Peyer's patch (tissue), 4 donors: ENCODE data around the gene HSD11B2. TPM values are rescaled to one million over a fixed set of nuclear protein-coding genes. Genes with fewer than 3 reads are reported as not detected.

Source experiments
- DNase-seq, 3 donors: peaks; one replicate each; pipeline ENCODE4 v3.0.0-alpha.2; 2017 to 2019
- H3K27ac ChIP-seq, 4 donors: fragments of 200-600 bp; sonication (generic); one replicate each; pipeline ENCODE4 v1.5.1; 2016 to 2019
- H3K27me3 ChIP-seq, 2 donors: fragments of 200-600 bp; sonication (generic); one replicate each; pipeline ENCODE4 v1.5.1; 2019
- H3K36me3 ChIP-seq, 3 donors: fragments of 200-600 bp; sonication (generic); one replicate each; pipeline ENCODE4 v1.5.1; 2016 to 2019
- H3K4me1 ChIP-seq, 4 donors: fragments of 200-600 bp; sonication (generic); one replicate each; pipeline ENCODE4 v1.5.1; 2016 to 2019
- H3K4me3 ChIP-seq, 4 donors: fragments of 200-600 bp; sonication (generic); 1 replicate in 3 of 4; 2 replicates in 1 of 4; pipeline ENCODE4 v1.5.1; 2016 to 2019; ENCODE audit warnings: mild to moderate bottlenecking in 1 of 4
- H3K9me3 ChIP-seq, 4 donors: fragments of 200-600 bp; sonication (generic); one replicate each; pipeline ENCODE4 v1.5.1; 2016 to 2019; ENCODE audit warnings: mild to moderate bottlenecking in 1 of 4
- CTCF ChIP-seq, 6 experiments: fragments of 450-650 bp in 4 of 6; fragments of 200-600 bp in 2 of 6; sonication (generic) in 1 of 6; IDR thresholded peaks; one replicate each; pipeline ENCODE4 v1.5.1; 2017 to 2019; ENCODE audit warnings: antibody characterized with exemption in 6 of 6, mild to moderate bottlenecking in 3 of 6, moderate library complexity in 1 of 6
- POLR2A ChIP-seq, 2 donors: fragments of 450-650 bp; IDR thresholded peaks; one replicate each; pipeline ENCODE4 v1.5.1; 2017; ENCODE audit warnings: antibody characterized with exemption in 2 of 2, mild to moderate bottlenecking in 2 of 2, moderate library complexity in 2 of 2
- total RNA-seq, 4 donors: library from RNA; depleted of rRNA; stranded (reverse); fragments of >200 nt; gene quantifications; one replicate each; pipeline ENCODE4 v1.1.0, GENCODE V29; 2016

HSD11B2 gene
- total RNA-seq, 4 donors from 2014 or later = 116 to 688 (median 499) TPM

DNA sequence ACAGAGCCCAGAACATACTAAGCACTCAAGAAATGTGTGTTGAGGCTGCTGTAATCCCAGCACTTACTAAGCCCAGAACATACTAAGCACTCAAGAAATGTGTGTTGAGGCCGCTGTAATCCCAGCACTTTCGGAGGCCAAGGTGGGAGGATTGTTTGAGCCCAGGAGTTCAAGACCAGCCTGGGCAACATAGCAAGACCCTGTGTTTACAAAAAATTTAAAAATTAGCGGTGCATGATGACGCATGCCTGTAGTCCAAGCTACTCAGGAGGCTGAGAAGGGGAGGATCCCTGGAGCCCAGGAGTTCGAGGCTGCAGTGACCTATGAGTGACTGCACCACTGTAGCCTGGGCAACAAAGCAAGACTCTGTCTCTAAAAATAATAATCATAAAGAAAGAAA, 7.9 kb upstream of the HSD11B2 start:
- Histone ChIP-seq H3K36me3 (no peaks in the 10 kb centered on the region), H3K27ac (no peak overlapping the region), H3K4me1 (no peaks in the 10 kb centered on the region), H3K9me3 (no peaks in the 10 kb centered on the region), H3K27me3 (no peaks in the 10 kb centered on the region), H3K4me3 (no peak overlapping the region)
- TF ChIP-seq POLR2A (IDR thresholded peaks at IDR 0.05) (no peak), CTCF (IDR thresholded peaks at IDR 0.05) (no peak)
- no peak for DNase-seq

DNA sequence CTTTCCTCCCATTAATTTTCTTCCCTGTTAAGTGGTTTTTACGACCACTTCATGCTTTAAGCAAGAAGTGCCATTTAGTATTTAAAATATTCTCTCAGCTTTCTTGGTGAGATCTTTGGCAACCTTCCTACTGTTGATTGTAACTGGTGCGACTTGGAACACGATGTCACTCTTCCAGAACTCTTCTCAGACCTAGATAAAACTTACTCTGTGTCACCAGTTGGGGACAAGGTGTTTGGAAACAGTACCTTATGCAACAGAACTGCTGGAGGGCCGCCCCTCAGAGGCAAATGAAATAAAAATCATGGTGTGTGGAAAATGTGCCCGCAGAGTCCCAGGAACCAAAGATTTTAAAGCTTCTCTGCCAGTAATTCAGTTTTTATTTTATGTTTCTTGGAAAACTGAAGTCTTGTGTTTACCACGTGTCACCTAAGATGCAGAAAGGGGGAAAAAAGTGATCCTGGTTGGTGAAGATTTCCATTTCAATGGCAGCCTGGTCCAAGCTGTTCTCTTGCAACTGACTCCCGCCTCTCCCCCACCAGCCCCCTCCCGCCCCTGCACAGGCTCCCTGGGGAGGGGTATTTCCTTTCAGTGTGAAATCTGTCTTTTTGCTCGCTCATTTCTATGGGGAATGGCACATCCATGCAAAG, 7.2 kb upstream of the HSD11B2 start:
- TF ChIP-seq CTCF (IDR thresholded peaks at IDR 0.05) = no peak
- no peak for TF ChIP-seq POLR2A (IDR thresholded peaks at IDR 0.05)
- Histone ChIP-seq H3K4me1 (peaks cover 0 to 6% (median 3%) of the 10 kb centered on the region in 4 donors), H3K4me3 (no peak overlapping the region), H3K36me3 (no peaks in the 10 kb centered on the region), H3K27ac (no peak overlapping the region), H3K9me3 (no peaks in the 10 kb centered on the region), H3K27me3 (no peaks in the 10 kb centered on the region)
- no peak for DNase-seq

- Histone ChIP-seq H3K36me3 (no peaks in the 10 kb centered on the region), H3K9me3 (no peaks in the 10 kb centered on the region), H3K27ac (no peak overlapping the region), H3K4me3 (no peak overlapping the region), H3K4me1 (peaks cover 0 to 11% (median 4%) of the 10 kb centered on the region in 4 donors), H3K27me3 (no peaks in the 10 kb centered on the region)
- DNase-seq = no peak
- TF ChIP-seq POLR2A (IDR thresholded peaks at IDR 0.05) = no peak
- TF ChIP-seq CTCF (IDR thresholded peaks at IDR 0.05) = no peak
Measured at GRCh38 chr16:67424261-67424615, 6.7 kb upstream of the HSD11B2 start.

- H3K36me3 ChIP-seq = no peaks in the 10 kb centered on the region
- no peak overlapping the region for H3K27ac ChIP-seq
- H3K4me3 ChIP-seq = no peak overlapping the region
- no peaks in the 10 kb centered on the region for H3K27me3 ChIP-seq
- H3K4me1 ChIP-seq = peaks cover 0 to 11% (median 4%) of the 10 kb centered on the region in 4 donors
- H3K9me3 ChIP-seq = no peaks in the 10 kb centered on the region
- no peak for DNase-seq
- TF ChIP-seq POLR2A (IDR thresholded peaks at IDR 0.05) (no peak), CTCF (IDR thresholded peaks at IDR 0.05) (no peak)
Measured at GRCh38 chr16:67425061-67425460, 5.9 kb upstream of the HSD11B2 start.

GRCh38 chr16:67425580-67425979, 5.3 kb upstream of the HSD11B2 start:
- no peak for DNase-seq
- Histone ChIP-seq H3K4me3 (no peak overlapping the region), H3K4me1 (peaks cover 0 to 11% (median 6%) of the 10 kb centered on the region in 4 donors), H3K27ac (no peak overlapping the region), H3K36me3 (no peaks in the 10 kb centered on the region), H3K9me3 (no peaks in the 10 kb centered on the region), H3K27me3 (no peaks in the 10 kb centered on the region)
- no peak for TF ChIP-seq POLR2A (IDR thresholded peaks at IDR 0.05)
- TF ChIP-seq CTCF (IDR thresholded peaks at IDR 0.05) = no peak

- no peak overlapping the region for H3K4me3 ChIP-seq
- no peaks in the 10 kb centered on the region for H3K36me3 ChIP-seq
- no peaks in the 10 kb centered on the region for H3K27me3 ChIP-seq
- no peaks in the 10 kb centered on the region for H3K9me3 ChIP-seq
- peaks cover 0 to 11% (median 7%) of the 10 kb centered on the region in 4 donors for H3K4me1 ChIP-seq
- TF ChIP-seq CTCF (IDR thresholded peaks at IDR 0.05) (no peak), POLR2A (IDR thresholded peaks at IDR 0.05) (no peak)
- no peak for DNase-seq
- no peak overlapping the region for H3K27ac ChIP-seq
Measured at GRCh38 chr16:67426022-67426421, 4.9 kb upstream of the HSD11B2 start.
